Panc1 (cell line): ENCODE measurements around the gene PCDH7. TPM values are rescaled to one million over a fixed set of nuclear protein-coding genes. Genes with fewer than 3 reads are reported as not detected.

ENCODE experiments used
- ATAC-seq: fragments of 200-7000 bp; cut with Tn5 transposase; 2 replicates; pipeline ENCODE4 v1.9.1; 2020; ENCODE audit warnings: mild to moderate bottlenecking, moderate library complexity
- BruUV-seq: library from RNA; stranded (reverse); fragments of 400-500 nt; replicated peaks from 2 replicates; lab custom pipeline; 2021; lab: Mats Ljungman, UMichigan
- CTCF ChIA-PET: fragments of 300-600 bp; sonication (Branson Sonifier 250); formaldehyde crosslinking; loops from one replicate; lab custom pipeline; 2022; ENCODE audit warnings: antibody characterized with exemption; lab: Charles Lee
- POLR2A ChIA-PET: fragments of 300-600 bp; sonication (Branson Sonifier 250); formaldehyde crosslinking; loops from one replicate; lab custom pipeline; 2022; ENCODE audit warnings: antibody characterized with exemption; lab: Charles Lee
- DNase-seq: peaks from one replicate; pipeline ENCODE4 v3.0.0-alpha.2; 2010; ENCODE audit warnings: low read depth, low spot score
- H3K27ac ChIP-seq: 2 replicates; pipeline ENCODE4 v1.5.1; 2011; ENCODE audit warnings: mild to moderate bottlenecking, low read length, inconsistent platforms
- H3K27me3 ChIP-seq: fragments of 200-500 bp; sonication (Bioruptor generic); 2 replicates; pipeline ENCODE4 v1.6.0; 2014; ENCODE audit warnings: low read length, inconsistent platforms; ENCODE audit not compliant: control insufficient read depth, insufficient read depth
- H3K36me3 ChIP-seq: fragments of 200-500 bp; sonication (Bioruptor generic); 2 replicates; pipeline ENCODE4 v1.5.1; 2014; ENCODE audit warnings: inconsistent platforms, mild to moderate bottlenecking, low read length, moderate library complexity; ENCODE audit not compliant: control insufficient read depth, insufficient read depth
- H3K4me1 ChIP-seq: 2 replicates; pipeline ENCODE4 v1.5.1; 2011; ENCODE audit warnings: inconsistent platforms, mild to moderate bottlenecking, low read length, moderate library complexity; ENCODE audit not compliant: control insufficient read depth, insufficient read depth
- H3K4me3 ChIP-seq, 2 experiments: 2 replicates each; pipeline ENCODE4 v1.5.1; 2011 to 2012; ENCODE audit warnings: low read depth in 2 of 2, low read length in 2 of 2, mild to moderate bottlenecking in 2 of 2, inconsistent platforms in 1 of 2, moderate library complexity in 1 of 2
- H3K9me3 ChIP-seq: fragments of 200-500 bp; sonication (Bioruptor generic); 2 replicates; pipeline ENCODE4 v1.5.1; 2014; ENCODE audit warnings: low read depth, mild to moderate bottlenecking, inconsistent platforms, low read length, moderate library complexity; ENCODE audit not compliant: control insufficient read depth, insufficient read depth
- CTCF ChIP-seq: fragments of 450-650 bp; IDR thresholded peaks from 2 replicates; pipeline ENCODE4 v1.5.1; 2017; ENCODE audit warnings: mild to moderate bottlenecking
- POLR2AphosphoS5 ChIP-seq: IDR thresholded peaks from 2 replicates; pipeline ENCODE4 v1.6.1; 2012; ENCODE audit warnings: mild to moderate bottlenecking, low read depth, low read length, moderate library complexity
- REST ChIP-seq, 2 experiments: IDR thresholded peaks; 2 replicates each; pipeline ENCODE4 v1.6.1; 2011 to 2012; ENCODE audit warnings: low read depth in 2 of 2, control low read depth in 1 of 2, low read length in 1 of 2, mild to moderate bottlenecking in 1 of 2, moderate library complexity in 1 of 2; ENCODE audit not compliant: insufficient read depth in 1 of 2
- SIN3A ChIP-seq: IDR thresholded peaks from 2 replicates; pipeline ENCODE4 v1.6.1; 2012; ENCODE audit warnings: low read depth, mild to moderate bottlenecking, low read length, moderate library complexity, borderline replicate concordance; ENCODE audit not compliant: insufficient read depth
- TCF7L2 ChIP-seq: IDR thresholded peaks from 2 replicates; pipeline ENCODE4 v1.6.1; 2011; ENCODE audit warnings: mild to moderate bottlenecking, low read depth, low read length, inconsistent platforms
- in situ Hi-C: cut with HindIII; loops from 2 replicates; pipeline ENCODE4 v1.10.0; 2016; ENCODE audit warnings: low sequenced_read_pairs, low pct_unique_long_range_greater_than_20kb
- intact Hi-C: fragments of 100-400 bp; cut with micrococcal nuclease; formaldehyde crosslinking; loops from one replicate; pipeline ENCODE4 v1.10.0; 2022; ENCODE audit not compliant: unreplicated experiment
- total RNA-seq: library from RNA; stranded (reverse); gene quantifications from one replicate; pipeline ENCODE4 v1.2.1, GENCODE V29; 2021; ENCODE audit not compliant: unreplicated experiment

PCDH7 gene
- total RNA-seq, 1 experiment from 2014 or later: 31.6 TPM

- Histone ChIP-seq H3K27ac (peak overlapping the region; percentile 63), H3K4me3 (peak overlapping the region; percentile 54 to 59), H3K9me3 (no peaks in the 10 kb centered on the region), H3K36me3 (no peaks in the 10 kb centered on the region; the same call in 1 of the 2 replicates), H3K27me3 (no peaks in the 10 kb centered on the region), H3K4me1 (no peaks in the 10 kb centered on the region; the same call in none of the 2 replicates)
- ChIA-PET POLR2A (no interaction called here), CTCF (no interaction called here)
- ATAC-seq: no peak
- in situ Hi-C loops: no loop called here
- BruUV-seq: no TSS peak
- TF ChIP-seq SIN3A (no peak), TCF7L2 (no peak), POLR2AphosphoS5 (no peak), REST (IDR thresholded peaks at IDR 0.05; ENCODE audit: insufficient read depth in 1 of 2, low read depth in 2 of 2, low read length in 1 of 2) (no peak), CTCF (no peak)
- intact Hi-C loops: no loop called here
- DNase-seq: no peak
Measured at GRCh38 chr4:30723201-30723955, 3.2 kb downstream of the PCDH7 start.

GRCh38 chr4:30724247-30724646 is 4.1 kb downstream of the PCDH7 start:
- intact Hi-C loops (no loop called here), in situ Hi-C loops (no loop called here)
- DNase-seq: no peak
- no TSS peak for BruUV-seq
- Histone ChIP-seq H3K9me3 (no peaks in the 10 kb centered on the region), H3K27ac (0 out of 2 replicates have a peak overlapping the region, but pooled peaks have one; percentile 34), H3K27me3 (no peaks in the 10 kb centered on the region), H3K4me3 (peak overlapping the region; percentile 54 to 59), H3K36me3 (no peaks in the 10 kb centered on the region; the same call in 1 of the 2 replicates), H3K4me1 (no peaks in the 10 kb centered on the region; the same call in 1 of the 2 replicates)
- CTCF ChIA-PET: no interaction called here
- POLR2A ChIA-PET: no interaction called here
- no peak for ATAC-seq
- no peak for TF ChIP-seq REST (IDR thresholded peaks at IDR 0.05; ENCODE audit: insufficient read depth in 1 of 2, low read depth in 2 of 2, low read length in 1 of 2)
- TF ChIP-seq POLR2AphosphoS5: no peak
- TF ChIP-seq SIN3A: no peak
- no peak for TF ChIP-seq TCF7L2
- no peak for TF ChIP-seq CTCF
